GM12873 (cell line): ENCODE results near the gene SCGB2B2.

Experiments
- CTCF ChIP-seq: IDR thresholded peaks from 2 replicates; pipeline ENCODE4 v1.5.1; 2012; ENCODE audit warnings: low read depth, mild to moderate bottlenecking, moderate library complexity, low read length, control low read depth; ENCODE audit not compliant: insufficient read depth; ENCODE audit errors: missing control alignments

SCGB2B2 gene

GRCh38 chr19:34655651-34656050 lies 21.3 kb downstream of the SCGB2B2 start:
- no peak for TF ChIP-seq CTCF

GRCh38 chr19:34654796-34655195 lies 22.2 kb downstream of the SCGB2B2 start:
- TF ChIP-seq CTCF, result no peak

- TF ChIP-seq CTCF, result no peak
These were observed 25.2 kb downstream of the SCGB2B2 start for GRCh38 chr19:34651747-34652146.

GRCh38 chr19:34649886-34650543 lies 26.9 kb downstream of the SCGB2B2 start:
- no peak for TF ChIP-seq CTCF

GRCh38 chr19:34645551-34645950 lies 31.4 kb downstream of the SCGB2B2 start:
- TF ChIP-seq CTCF, result no peak

- TF ChIP-seq CTCF, result no peak
These were observed 31.9 kb downstream of the SCGB2B2 start for GRCh38 chr19:34644991-34645461.

- no peak for TF ChIP-seq CTCF
These were observed 34.7 kb downstream of the SCGB2B2 start for GRCh38 chr19:34642241-34642640.
